ENCODE data around the gene TXLNB. TPM values are rescaled to one million over a fixed set of nuclear protein-coding genes. Genes with fewer than 3 reads are reported as not detected.
"Not testable (repeated sequence)": the region's sequence is repeated elsewhere in the genome, so short reads cannot be mapped to it uniquely, and the experiment has no call there.

Gene TXLNB
- total RNA-seq, 2 experiments from 2014 or later = 0.10 to 0.14 TPM

DNA sequence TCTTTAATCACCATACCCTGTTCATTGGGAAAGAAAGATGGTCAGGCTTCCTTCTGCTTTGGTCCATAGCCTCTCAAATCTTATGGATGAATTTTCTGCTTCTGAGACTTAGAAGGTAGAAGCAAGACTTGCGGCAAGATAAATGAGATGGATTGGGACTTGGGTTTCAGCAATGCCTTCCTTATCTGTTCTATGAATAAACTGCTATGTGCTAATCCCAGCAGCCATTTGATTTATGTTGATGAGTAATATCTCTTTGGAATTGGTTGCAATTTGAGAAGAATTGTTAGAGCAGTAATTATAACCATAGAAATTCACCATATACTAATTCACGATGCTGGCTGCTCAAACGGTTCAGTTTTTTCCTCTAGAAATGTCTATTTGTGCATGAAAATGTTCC lies 48.3 kb downstream of the TXLNB start:
- CTCF ChIA-PET = no interaction called here
- H3K9me3 Mint-ChIP-seq = no peaks in the 10 kb centered on the region
- no peak overlapping the region for H3K4me3 Mint-ChIP-seq
- H3K4me1 Mint-ChIP-seq (ENCODE audit: low read depth) = peaks cover 20% of the 10 kb centered on the region
- no peak for DNase-seq
- intact Hi-C loops (cut with micrococcal nuclease) = no loop called here
- H3K27me3 Mint-ChIP-seq (ENCODE audit: low read depth) = no peaks in the 10 kb centered on the region
- H3K36me3 Mint-ChIP-seq (ENCODE audit: low read depth) = no peaks in the 10 kb centered on the region
- no peak overlapping the region for H3K27ac Mint-ChIP-seq

DNA sequence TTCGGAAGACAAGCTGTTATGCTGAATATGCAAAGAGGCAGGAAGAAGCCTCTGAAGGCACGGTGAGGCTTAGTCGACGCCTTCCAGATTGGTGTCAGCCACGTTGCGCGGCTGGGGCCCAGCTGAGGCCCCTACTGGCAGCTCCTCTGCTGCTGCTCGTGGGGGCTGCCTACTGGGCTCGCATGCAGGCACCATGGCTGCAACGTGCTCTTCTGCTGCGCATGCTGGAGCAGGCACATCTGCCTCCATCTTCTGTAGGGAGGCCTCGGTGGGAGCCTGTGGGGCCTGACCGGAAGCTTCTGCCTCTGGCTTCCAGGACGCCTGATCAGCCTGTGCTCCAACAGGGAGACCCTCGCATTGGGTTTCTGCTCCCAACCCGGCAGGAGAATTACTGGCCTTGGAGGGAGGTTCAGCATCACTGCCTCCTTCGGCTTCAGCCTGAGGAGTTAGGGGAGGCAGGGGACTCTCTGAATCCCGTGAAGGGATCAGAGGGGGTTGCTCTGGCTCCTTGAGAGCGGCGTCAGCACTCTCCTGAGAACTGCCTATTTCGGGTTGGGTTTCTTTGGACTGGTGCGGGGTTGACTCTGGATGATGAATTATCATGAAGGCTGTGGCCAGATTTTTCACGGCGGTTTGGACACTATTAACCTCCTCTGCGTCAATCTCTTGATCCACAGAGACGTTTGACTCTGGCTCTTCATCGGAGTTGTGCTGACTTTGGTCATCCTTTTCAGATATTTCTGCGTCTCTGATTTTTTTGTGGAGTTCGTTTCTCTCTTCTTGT lies 49.1 kb downstream of the TXLNB start:
- no peak for DNase-seq

DNA sequence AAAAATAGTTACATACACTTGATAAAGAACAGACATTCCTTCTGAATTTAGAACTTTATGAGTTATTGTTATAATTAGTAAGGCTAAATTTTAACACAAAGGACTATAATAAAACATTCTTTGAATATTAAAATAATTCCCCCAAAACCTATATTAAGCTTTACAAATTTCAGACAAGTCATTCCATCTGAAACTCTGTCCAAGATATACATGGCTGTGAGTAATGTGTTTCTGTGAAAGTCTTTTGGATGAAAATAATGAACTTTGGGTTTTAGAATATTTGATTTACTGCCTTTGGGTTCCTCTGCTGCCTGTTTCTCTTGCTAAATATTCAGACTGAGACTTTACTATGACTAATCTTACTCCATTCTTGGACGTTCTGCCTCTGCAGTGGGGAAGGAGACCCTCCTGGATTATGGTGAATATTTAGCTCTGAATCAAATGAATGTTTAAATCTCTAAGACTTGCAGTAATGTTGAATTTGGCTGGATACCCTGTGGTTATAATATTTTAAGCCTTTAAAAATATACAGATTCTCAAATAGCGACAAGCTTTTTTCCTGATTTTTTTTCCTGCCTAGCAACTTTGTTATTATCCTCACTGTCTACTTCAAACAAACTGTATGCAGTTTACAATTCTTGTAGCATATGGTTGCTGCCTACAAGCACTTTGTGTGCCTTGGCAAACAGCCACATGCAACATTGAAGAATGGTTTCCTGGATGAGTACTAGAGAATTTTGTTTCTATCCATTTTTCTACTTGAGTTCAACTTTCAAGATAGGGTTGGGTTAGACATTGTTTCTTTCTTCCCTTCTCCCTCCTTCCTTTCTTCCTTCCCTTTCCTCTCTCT lies 51.4 kb downstream of the TXLNB start:
- Mint-ChIP-seq H3K27me3 (ENCODE audit: low read depth) (no peaks in the 10 kb centered on the region), H3K9me3 (no peaks in the 10 kb centered on the region), H3K36me3 (ENCODE audit: low read depth) (no peaks in the 10 kb centered on the region), H3K27ac (no peak overlapping the region), H3K4me3 (no peak overlapping the region), H3K4me1 (ENCODE audit: low read depth) (peaks cover 12% of the 10 kb centered on the region)
- CTCF ChIA-PET = interaction anchor here (0.8 to 1.1 kb wide), 2 partner anchors 10 to 19 kb away, joined by 4 to 6 read pairs; no protein-coding TSS in a partner anchor
- DNase-seq = no peak
- intact Hi-C loops (cut with micrococcal nuclease) = no loop called here

More for the DNA sequence above, 49.1 kb downstream of the TXLNB start:
- Mint-ChIP-seq H3K4me3 (no peak overlapping the region), H3K4me1 (ENCODE audit: low read depth) (peaks cover 15% of the 10 kb centered on the region), H3K9me3 (no peaks in the 10 kb centered on the region), H3K27me3 (ENCODE audit: low read depth) (no peaks in the 10 kb centered on the region), H3K36me3 (ENCODE audit: low read depth) (no peaks in the 10 kb centered on the region), H3K27ac (no peak overlapping the region)
- CTCF ChIA-PET = no interaction called here
- intact Hi-C loops (cut with micrococcal nuclease) = no loop called here

DNA sequence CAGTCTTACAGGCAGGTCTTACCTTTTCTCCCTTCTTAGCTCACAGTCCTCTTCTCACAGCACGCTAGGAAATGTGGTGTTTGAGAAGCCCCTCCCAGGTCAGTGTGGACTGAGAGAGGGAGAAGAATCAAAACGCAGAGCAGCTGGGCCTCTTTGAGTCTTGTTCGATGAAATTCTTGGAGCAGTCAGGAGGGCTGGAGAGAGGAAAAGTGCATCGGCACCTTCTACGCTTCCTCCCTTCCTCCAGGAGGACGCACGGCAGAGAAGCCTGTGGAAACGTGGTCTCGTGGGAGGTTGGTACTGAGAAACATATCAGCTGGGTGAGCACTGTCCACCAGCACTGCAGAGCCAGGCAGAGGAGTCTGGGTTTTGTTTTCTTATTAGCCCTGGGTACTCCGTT lies 52.7 kb downstream of the TXLNB start:
- DNase-seq = no peak
- Mint-ChIP-seq H3K4me3 (no peak overlapping the region), H3K27ac (no peak overlapping the region), H3K36me3 (ENCODE audit: low read depth) (peaks cover under 1% of the 10 kb centered on the region), H3K9me3 (peaks cover 4% of the 10 kb centered on the region), H3K27me3 (ENCODE audit: low read depth) (no peaks in the 10 kb centered on the region), H3K4me1 (ENCODE audit: low read depth) (peaks cover 6% of the 10 kb centered on the region)
- CTCF ChIA-PET = interaction anchor here (0.7 kb wide), 1 partner anchor 54 kb away, joined by 3 read pairs; no protein-coding TSS in a partner anchor
- intact Hi-C loops (cut with micrococcal nuclease) = no loop called here

DNA sequence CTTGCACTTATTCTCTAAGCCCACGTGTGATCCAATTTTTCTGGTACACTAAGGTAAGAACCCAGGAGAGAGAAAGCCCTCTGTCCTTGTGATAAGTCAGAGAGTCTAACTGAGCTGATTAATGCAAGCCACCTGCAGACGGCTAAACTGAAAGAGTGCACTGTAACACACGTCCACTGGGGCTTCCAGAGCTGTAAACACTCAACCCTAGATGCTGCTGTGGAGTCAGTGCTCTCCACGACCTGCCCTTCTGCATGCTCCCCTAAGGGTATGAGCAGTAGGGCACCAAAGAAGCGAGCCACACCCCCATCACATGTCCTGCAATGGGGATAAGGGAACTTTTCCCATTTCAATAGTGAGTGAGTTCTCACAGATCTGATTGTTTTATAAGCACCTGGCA lies 55.7 kb downstream of the TXLNB start:
- no peak for DNase-seq
- Mint-ChIP-seq H3K4me1 (ENCODE audit: low read depth) (peaks cover 7% of the 10 kb centered on the region), H3K36me3 (ENCODE audit: low read depth) (peaks cover 5% of the 10 kb centered on the region), H3K27me3 (ENCODE audit: low read depth) (no peaks in the 10 kb centered on the region), H3K4me3 (no peak overlapping the region), H3K9me3 (peaks cover 13% of the 10 kb centered on the region), H3K27ac (no peak overlapping the region)
- intact Hi-C loops (cut with micrococcal nuclease) = no loop called here
- CTCF ChIA-PET = interaction anchor here (1.2 kb wide), 1 partner anchor 129 kb away, joined by 4 read pairs; no protein-coding TSS in a partner anchor

DNA sequence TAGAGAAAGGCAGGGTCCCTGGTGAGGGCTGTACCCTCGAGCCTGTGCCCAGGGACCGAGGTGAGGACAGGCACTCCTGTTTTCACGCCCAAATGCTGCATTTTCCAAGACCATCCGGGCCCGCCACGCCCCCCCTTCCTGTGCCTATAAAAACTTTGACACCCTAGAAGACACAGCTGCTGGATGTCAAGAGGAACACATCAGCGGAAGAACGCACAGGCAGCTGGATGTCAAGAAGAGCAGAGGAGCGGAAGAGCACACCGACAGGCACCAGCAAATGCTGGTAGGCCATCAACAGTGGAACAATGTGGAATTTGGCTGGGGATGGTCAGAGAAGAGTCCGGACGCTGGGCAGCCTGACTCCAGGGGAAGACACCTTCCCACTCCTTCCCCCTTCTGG lies 56.1 kb downstream of the TXLNB start:
- intact Hi-C loops (cut with micrococcal nuclease) = no loop called here
- Mint-ChIP-seq H3K9me3 (peaks cover 13% of the 10 kb centered on the region), H3K4me3 (no peak overlapping the region), H3K4me1 (ENCODE audit: low read depth) (peaks cover 6% of the 10 kb centered on the region), H3K27ac (no peak overlapping the region), H3K27me3 (ENCODE audit: low read depth) (no peaks in the 10 kb centered on the region), H3K36me3 (ENCODE audit: low read depth) (peaks cover 5% of the 10 kb centered on the region)
- no peak for DNase-seq
- CTCF ChIA-PET = no interaction called here

DNA sequence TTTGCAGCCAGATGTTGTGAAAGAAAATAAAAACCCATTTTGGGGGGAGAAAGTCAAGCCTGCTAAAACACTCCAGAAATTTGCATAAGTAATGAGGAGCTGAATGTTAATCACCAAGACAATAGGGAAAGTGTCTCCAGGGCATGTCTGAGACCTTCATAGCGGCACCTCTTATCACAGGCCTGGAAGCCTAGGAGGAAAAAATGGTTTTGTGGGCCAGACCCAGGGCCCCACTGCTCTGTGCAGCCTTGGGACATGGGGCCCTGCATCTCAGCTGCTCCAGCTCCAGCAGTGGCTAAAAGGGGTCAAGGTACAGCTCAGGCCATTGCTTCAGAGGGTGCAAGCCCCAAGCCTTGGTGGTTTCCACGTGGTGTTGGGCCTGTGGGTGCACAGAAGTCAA lies 57.6 kb downstream of the TXLNB start:
- intact Hi-C loops (cut with micrococcal nuclease); CTCF ChIA-PET; DNase-seq: not testable (repeated sequence)

DNA sequence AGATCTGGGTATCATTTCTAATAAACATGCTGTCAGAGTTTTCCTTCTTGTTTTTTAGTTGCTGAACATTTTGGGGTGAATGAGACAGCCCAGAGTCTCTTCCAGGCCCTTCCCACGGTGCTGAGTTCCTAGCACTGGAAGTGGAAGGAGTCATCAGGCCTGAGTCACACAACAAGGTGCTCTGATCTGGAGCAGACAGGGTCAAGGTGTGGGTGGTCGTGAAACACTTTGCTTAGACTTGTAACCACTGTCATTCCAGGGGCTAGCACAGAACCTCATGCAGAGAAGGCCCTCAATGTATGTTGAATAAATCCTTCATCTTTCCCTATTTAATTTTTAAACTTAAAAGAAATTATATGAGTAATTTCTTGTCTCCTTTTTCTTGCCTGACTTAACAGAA lies 60.6 kb downstream of the TXLNB start:
- H3K4me3 Mint-ChIP-seq = no peak overlapping the region
- no peak overlapping the region for H3K27ac Mint-ChIP-seq
- DNase-seq = no peak
- intact Hi-C loops (cut with micrococcal nuclease) = no loop called here
- H3K27me3 Mint-ChIP-seq (ENCODE audit: low read depth) = no peaks in the 10 kb centered on the region
- H3K9me3 Mint-ChIP-seq = peaks cover 13% of the 10 kb centered on the region
- peaks cover 5% of the 10 kb centered on the region for H3K4me1 Mint-ChIP-seq (ENCODE audit: low read depth)
- H3K36me3 Mint-ChIP-seq (ENCODE audit: low read depth) = peaks cover 5% of the 10 kb centered on the region
- CTCF ChIA-PET = interaction anchor here (0.9 to 3.1 kb wide), 6 partner anchors 9 to 134 kb away, joined by 3 to 17 read pairs (median 8); no protein-coding TSS in a partner anchor

More for the DNA sequence above, 57.6 kb downstream of the TXLNB start:
- not testable (repeated sequence) for H3K4me3 Mint-ChIP-seq; H3K27me3 Mint-ChIP-seq (ENCODE audit: low read depth); H3K27ac Mint-ChIP-seq; H3K4me1 Mint-ChIP-seq (ENCODE audit: low read depth); H3K36me3 Mint-ChIP-seq (ENCODE audit: low read depth)
- peaks cover 13% of the 10 kb centered on the region for H3K9me3 Mint-ChIP-seq

DNA sequence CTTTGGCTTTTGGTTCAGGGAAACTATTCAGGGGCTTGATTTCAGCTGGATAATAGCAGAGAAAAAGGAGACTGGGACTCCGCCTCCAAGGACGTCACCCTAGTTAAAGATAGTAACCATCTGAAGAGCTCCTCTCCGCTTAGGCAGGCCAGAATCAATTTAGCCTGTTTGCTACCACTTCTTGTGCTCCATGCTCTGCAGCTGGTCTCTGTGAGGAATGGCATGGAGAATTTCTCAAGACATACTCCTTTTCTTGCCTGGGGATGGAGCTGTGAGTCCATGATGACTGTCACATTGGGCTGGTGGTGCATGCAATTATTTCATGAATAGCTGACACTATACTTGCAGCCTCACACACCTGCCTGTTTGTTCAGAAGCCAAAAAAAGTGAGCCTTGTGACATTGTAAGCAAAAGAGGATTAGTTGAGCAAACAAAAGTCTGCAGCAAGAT lies 61.4 kb downstream of the TXLNB start:
- Mint-ChIP-seq H3K4me3 (no peak overlapping the region), H3K36me3 (ENCODE audit: low read depth) (peaks cover 5% of the 10 kb centered on the region), H3K27me3 (ENCODE audit: low read depth) (no peaks in the 10 kb centered on the region), H3K4me1 (ENCODE audit: low read depth) (peaks cover 5% of the 10 kb centered on the region), H3K9me3 (peaks cover 13% of the 10 kb centered on the region), H3K27ac (no peak overlapping the region)
- peak; percentile 46 for DNase-seq
- intact Hi-C loops (cut with micrococcal nuclease) = loop anchor here (1.0 kb wide), 1 partner anchor 134 kb away; no protein-coding TSS in a partner anchor
- CTCF ChIA-PET = interaction anchor here (0.7 to 3.1 kb wide), 11 partner anchors 9 to 376 kb away, joined by 3 to 17 read pairs (median 4); no protein-coding TSS in a partner anchor

DNA sequence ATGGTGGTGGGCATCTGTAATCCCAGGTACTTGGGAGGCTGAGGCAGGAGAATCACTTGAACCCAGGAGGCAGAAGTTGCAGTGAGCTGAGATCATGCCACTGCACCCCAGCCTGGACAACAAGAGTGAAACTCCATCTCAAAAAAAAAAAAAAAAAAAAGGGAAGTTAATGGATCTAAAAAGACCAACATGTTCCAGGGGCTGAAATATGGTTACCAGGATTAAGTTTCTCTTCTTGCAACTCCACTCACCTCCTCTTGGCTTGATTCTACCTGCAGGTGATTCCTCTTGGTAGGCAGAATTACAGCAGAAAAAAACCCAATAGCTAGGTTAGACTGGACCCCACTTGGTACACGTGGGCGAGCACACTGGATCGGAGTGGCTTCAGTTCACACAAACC lies 63.4 kb downstream of the TXLNB start:
- H3K27me3 Mint-ChIP-seq (ENCODE audit: low read depth); DNase-seq; H3K9me3 Mint-ChIP-seq; H3K27ac Mint-ChIP-seq; intact Hi-C loops (cut with micrococcal nuclease); H3K36me3 Mint-ChIP-seq (ENCODE audit: low read depth); CTCF ChIA-PET; H3K4me3 Mint-ChIP-seq; H3K4me1 Mint-ChIP-seq (ENCODE audit: low read depth): not testable (repeated sequence)

DNA sequence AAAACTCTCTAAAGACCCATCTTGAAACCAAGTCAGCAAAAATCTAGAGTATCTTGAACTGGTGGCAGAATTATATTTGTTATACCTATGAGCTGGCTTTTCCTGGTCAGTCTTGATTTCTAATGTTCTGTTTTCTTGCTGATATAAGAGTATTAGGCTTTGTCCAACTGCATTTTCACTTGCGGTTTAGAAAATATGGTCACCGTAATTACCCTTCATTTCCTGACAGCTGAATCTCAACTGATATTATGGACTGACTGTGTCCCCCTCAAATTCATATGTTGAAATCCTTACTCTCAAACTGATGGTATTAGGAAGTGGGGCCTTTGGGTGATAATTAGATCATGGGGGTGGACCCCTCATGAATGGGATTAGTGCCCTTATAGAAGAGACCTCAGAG lies 72.1 kb downstream of the TXLNB start:
- no peak overlapping the region for H3K27ac Mint-ChIP-seq
- H3K4me3 Mint-ChIP-seq = no peak overlapping the region
- no peak for DNase-seq
- H3K27me3 Mint-ChIP-seq (ENCODE audit: low read depth) = no peaks in the 10 kb centered on the region
- H3K9me3 Mint-ChIP-seq = no peaks in the 10 kb centered on the region
- CTCF ChIA-PET = interaction anchor here (0.6 to 4.5 kb wide), 37 partner anchors 10 to 230 kb away, joined by 3 to 84 read pairs (median 4); partner anchors contain the start of genes CITED2 and TXLNB
- intact Hi-C loops (cut with micrococcal nuclease) = loop anchor here (1.0 to 10.0 kb wide), 6 partner anchors 30 to 403 kb away; partner anchors contain the start of gene TXLNB
- no peaks in the 10 kb centered on the region for H3K36me3 Mint-ChIP-seq (ENCODE audit: low read depth)
- peaks cover 9% of the 10 kb centered on the region for H3K4me1 Mint-ChIP-seq (ENCODE audit: low read depth)

DNA sequence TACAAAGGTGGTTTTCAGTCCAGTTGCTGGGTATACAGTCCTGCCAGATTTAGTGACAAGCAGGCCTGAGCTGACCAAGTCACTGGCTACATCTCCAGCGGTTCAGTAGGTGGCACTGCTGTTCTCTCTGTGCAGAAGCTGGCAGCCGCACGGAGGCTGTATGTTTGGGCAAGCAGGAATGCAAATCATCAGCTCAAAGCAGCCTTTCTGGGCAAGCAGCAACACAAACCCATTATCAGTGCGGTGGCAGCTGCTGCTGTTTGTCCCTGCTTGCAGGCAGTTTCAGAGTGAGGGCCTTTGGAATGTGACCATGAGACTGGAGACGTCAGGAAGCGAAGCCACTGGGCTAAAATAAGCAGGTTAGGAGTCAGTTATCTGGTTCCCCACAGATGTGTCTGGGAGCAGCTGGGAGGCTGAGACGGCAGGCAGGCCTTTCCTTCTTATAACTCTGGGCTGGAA lies 72.5 kb downstream of the TXLNB start:
- no peaks in the 10 kb centered on the region for H3K9me3 Mint-ChIP-seq
- H3K27me3 Mint-ChIP-seq (ENCODE audit: low read depth) = no peaks in the 10 kb centered on the region
- CTCF ChIA-PET = interaction anchor here (0.6 to 4.5 kb wide), 38 partner anchors 9 to 229 kb away, joined by 3 to 84 read pairs (median 4); partner anchors contain the start of genes CITED2 and TXLNB
- no peaks in the 10 kb centered on the region for H3K36me3 Mint-ChIP-seq (ENCODE audit: low read depth)
- H3K27ac Mint-ChIP-seq = no peak overlapping the region
- peak; percentile 87 for DNase-seq
- H3K4me1 Mint-ChIP-seq (ENCODE audit: low read depth) = peaks cover 9% of the 10 kb centered on the region
- intact Hi-C loops (cut with micrococcal nuclease) = loop anchor here (1.0 to 10.0 kb wide), 6 partner anchors 30 to 403 kb away; partner anchors contain the start of gene TXLNB
- H3K4me3 Mint-ChIP-seq = peak overlapping the region; percentile 5

All from activated naive CD4-positive, alpha-beta T cell treated with anti-CD3 and anti-CD28 coated beads for 36 hours (primary cell).